H1 (cell line): ENCODE results near the gene ANO2. TPM values are rescaled to one million over a fixed set of nuclear protein-coding genes. Genes with fewer than 3 reads are reported as not detected.

Source experiments
- BACH1 ChIP-seq: IDR thresholded peaks from 2 replicates; pipeline ENCODE4 v1.6.1; 2012; ENCODE audit warnings: low read length, improper control_type of control experiment
- CHD7 ChIP-seq: fragments of 300-600 bp; sonication (generic); IDR thresholded peaks from 2 replicates; pipeline ENCODE4 v1.7.1; 2012; ENCODE audit warnings: low read length, moderate library complexity, mild to moderate bottlenecking, inconsistent platforms; ENCODE audit not compliant: insufficient replicate concordance
- E2F6 ChIP-seq: IDR thresholded peaks from 2 replicates; pipeline ENCODE4 v1.6.1; 2012; ENCODE audit warnings: inconsistent platforms
- EP300 ChIP-seq, 2 experiments: IDR thresholded peaks; 1 replicate in 1 of 2; 2 replicates in 1 of 2; pipeline ENCODE4 v1.6.1; 2011 to 2012; ENCODE audit warnings: low read depth in 2 of 2, low read length in 2 of 2, mild to moderate bottlenecking in 2 of 2, borderline replicate concordance in 1 of 2, inconsistent platforms in 1 of 2, moderate library complexity in 1 of 2
- HDAC2 ChIP-seq, 2 experiments: fragments of 300-600 bp in 1 of 2; sonication (generic) in 1 of 2; IDR thresholded peaks; 2 replicates each; pipeline ENCODE4 v1.6.1; 2011 to 2012; ENCODE audit warnings: low read depth in 2 of 2, low read length in 2 of 2, mild to moderate bottlenecking in 2 of 2, moderate library complexity in 2 of 2, borderline replicate concordance in 1 of 2, inconsistent platforms in 1 of 2
- JUN ChIP-seq: IDR thresholded peaks from 2 replicates; pipeline ENCODE4 v1.6.1; 2011; ENCODE audit warnings: low read depth, mild to moderate bottlenecking, improper control_type of control experiment, low read length
- RXRA ChIP-seq: IDR thresholded peaks from 2 replicates; pipeline ENCODE4 v1.6.1; 2011; ENCODE audit warnings: low read depth, mild to moderate bottlenecking, low read length, moderate library complexity; ENCODE audit not compliant: insufficient read depth
- SUZ12 ChIP-seq: fragments of 200-600 bp; sonication (generic); IDR thresholded peaks from 2 replicates; pipeline ENCODE4 v1.6.1; 2012; ENCODE audit warnings: mild to moderate bottlenecking, inconsistent platforms, low read length, moderate library complexity, mixed read lengths
- TCF12 ChIP-seq: IDR thresholded peaks from 2 replicates; pipeline ENCODE4 v1.6.1; 2011; ENCODE audit warnings: low read depth, mild to moderate bottlenecking, low read length
- YY1 ChIP-seq: IDR thresholded peaks from 2 replicates; pipeline ENCODE4 v1.6.1; 2011; ENCODE audit warnings: low read depth, mild to moderate bottlenecking, low read length
- ZNF274 ChIP-seq: IDR thresholded peaks from 2 replicates; pipeline ENCODE4 v1.7.0; 2012; ENCODE audit warnings: low read length, borderline replicate concordance; ENCODE audit errors: extremely low read depth
- polyA plus RNA-seq, 7 experiments: library from polyadenylated mRNA; depleted of rRNA in 3 of 7; stranded (reverse) in 5 of 7; unstranded in 2 of 7; fragments of >200 nt in 5 of 7; fragments of 200-250 nt in 2 of 7; gene quantifications; 1 replicate in 5 of 7; 2 replicates in 1 of 7; 4 replicates in 1 of 7; pipeline versions ENCODE4 v1.2.1 to v1.2.3, GENCODE V29; 2011 to 2013; ENCODE audit warnings: missing spikeins in 2 of 7, mixed read lengths in 2 of 7
- total RNA-seq: library from RNA; stranded (reverse); fragmentation: NEBNext Ultra II Directional; extraction: Animal tissue kit (Norgen Biotek cat#: 25700); gene quantifications from 2 replicates; pipeline ENCODE4 v1.2.1, GENCODE V29; 2021

Gene ANO2
- total and polyA plus RNA-seq, 2 of the 8 experiments (the other 6 are each of a cell fraction or from before 2014, with no cell fraction given): 1.9 to 5.5 TPM

GRCh38 chr12:5771756-5772155 lies 173.3 kb downstream of the ANO2 start (continued):
- no peak for TF ChIP-seq CHD7
- TF ChIP-seq HDAC2 (IDR thresholded peaks at IDR 0.05; ENCODE audit: borderline replicate concordance in 1 of 2, low read depth in 2 of 2, low read length in 2 of 2): no peak
- TF ChIP-seq E2F6: no peak
- TF ChIP-seq EP300 (IDR thresholded peaks at IDR 0.05; ENCODE audit: borderline replicate concordance in 1 of 2, low read depth in 2 of 2, low read length in 2 of 2): no peak
- TF ChIP-seq SUZ12: no peak
- TF ChIP-seq TCF12: no peak
- TF ChIP-seq YY1: no peak
- TF ChIP-seq JUN: no peak
- TF ChIP-seq BACH1: no peak
- TF ChIP-seq RXRA: no peak
- no peak for TF ChIP-seq ZNF274
